NCI-H1092 treated with DMSO at 0.1 percent for 48 hours (cell line): ENCODE results near the gene ZNF22.

Source experiments
- DNase-seq: peaks from one replicate; lab custom pipeline; 2025; lab: John Stamatoyannopoulos, UW

ZNF22 gene

DNA sequence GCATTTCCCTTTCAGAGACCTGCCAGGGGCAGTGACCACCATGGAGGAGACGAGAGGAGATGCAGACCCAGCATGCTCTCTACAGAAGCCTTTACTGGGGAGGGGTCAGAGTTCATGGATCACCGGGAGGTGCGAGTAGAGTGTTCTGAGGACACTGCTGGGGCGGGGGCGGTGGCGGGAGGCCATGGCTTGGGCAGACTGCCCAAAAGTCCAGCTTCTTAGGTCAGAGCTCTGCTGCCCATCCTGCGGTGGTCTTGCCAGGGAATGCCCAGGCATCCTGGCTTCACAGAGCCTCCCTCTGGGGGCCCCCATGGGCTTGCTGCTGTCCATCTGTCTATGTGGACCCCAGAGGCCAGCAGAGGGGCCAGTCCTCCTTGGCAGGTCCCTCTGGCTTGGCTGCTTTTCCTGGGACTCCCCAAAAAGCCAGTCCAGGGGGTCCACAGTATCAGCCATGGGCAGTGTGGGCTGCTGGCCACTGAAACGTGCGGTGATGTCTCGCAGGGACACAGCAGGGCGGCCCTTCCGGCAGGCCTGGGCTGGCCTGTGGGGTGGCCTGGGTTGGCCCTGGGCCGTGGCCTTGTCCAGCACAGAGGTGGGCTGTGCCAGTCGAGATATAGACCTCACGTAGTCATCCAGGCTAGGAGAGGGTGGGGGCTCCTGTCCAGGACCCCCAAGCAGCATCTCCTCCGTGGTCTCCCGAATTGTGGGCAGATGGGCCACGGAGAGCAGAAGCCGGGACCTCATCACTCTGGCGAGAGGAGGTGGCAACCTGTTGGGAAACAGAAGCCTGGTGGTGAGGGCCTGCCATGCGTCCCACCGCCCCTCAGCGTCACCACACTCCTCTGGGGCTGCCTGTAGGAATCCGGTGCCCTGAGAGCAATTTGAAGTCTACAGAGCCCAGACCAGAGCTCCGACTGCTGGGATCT is 23.2 kb upstream of the ZNF22 start:
- DNase-seq: no peak

DNA sequence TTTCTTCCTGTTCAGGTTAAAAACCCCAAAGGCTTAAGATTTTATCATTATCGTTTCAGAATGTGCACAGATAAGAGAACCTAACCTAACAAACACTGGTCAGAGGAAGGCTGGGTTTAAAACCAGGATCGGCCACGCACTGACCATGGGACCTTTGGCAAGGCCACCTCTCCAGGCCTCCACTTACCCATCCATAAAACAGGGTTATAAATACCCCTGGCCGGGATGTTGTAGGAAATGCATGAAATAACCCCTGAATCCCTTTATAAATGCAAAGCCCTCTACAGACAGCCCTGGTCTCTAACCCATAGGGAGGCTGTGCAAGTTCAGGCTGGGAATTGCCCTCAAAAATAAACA is 22.5 kb upstream of the ZNF22 start:
- no peak for DNase-seq

DNA sequence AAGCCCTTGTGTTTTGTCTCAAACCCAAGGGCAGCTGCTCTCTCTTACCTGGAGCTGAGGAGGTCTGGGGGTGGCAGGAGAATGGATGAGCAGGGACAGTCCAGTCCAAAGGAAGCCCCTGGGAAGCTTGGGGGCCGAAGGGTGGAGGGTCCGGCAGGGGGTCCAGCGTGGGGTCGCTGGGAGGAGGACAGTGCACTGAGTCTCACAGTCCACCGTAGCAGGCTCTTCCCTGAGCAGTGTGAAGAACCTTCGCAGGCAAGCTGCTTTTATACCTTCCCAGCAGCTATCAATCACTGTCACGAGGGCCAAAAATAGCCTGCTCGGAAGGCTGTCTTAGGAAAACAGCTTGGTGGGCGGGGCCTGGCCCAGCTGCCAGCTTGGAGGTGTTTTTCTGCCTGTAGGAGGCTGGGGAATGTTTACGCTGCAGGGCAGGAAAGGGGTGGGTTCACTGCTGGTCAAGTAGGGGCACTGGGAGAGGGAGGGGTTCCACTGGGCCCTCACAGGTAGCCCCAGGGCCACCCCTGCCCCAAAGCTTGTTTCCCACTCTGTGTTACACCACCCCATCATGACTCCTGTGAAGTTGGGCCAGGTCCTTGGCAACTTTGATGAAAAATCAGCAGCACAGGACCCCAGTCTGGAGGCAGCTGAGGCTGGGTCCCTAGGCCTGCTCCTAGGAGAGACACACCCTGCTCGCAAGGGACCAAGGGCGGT is 22.0 kb upstream of the ZNF22 start, which contains the start of gene DEPP1:
TSS of gene DEPP1 (minus strand) at position 240 of the 711 bp plus-strand sequence. CDS start 779 bp downstream, outside the sequence.
- DNase-seq: peak; percentile 75

DNA sequence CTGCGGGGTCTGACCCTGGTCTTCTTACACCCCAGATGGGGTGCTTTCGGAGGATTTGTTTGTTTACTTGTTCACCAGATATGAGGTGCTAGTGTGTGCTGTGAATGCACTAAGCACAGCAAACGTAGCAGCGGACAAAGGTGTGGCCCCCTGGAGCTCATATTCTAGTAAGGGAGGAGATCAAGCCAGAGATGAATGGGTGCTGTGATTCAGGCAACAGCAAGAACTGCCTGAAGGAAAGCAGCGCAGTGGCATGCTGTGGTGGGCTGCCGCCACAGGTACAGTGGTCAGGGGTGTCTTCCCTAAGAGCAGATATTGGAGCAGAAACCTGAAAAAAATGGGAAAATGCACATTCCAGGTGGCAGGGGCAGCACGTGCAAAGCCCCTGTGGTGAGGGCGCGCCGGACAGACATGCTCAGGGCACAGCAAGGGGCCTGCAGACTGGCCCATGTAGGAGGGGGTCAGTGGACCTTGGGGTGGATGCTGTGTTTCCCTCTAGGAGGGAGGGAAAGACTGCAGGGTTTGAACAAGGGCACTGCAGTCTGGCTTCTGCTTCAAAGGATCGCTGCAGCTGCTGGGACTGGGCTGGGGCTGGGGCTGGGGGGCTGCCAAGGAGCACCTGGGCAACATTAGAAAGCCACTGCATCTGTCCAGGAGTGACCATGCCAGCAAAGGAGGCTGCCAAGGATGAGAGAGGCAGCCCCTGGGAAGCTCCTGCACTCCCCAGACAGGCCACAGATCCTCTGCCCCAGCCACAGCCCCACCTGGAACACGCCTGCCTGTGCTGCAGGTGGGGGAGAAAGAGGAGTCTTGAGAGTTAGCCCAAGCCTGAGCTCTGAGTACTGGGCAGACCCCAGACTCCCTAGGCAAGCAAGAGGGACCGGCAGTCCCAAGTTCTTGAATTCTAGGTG is 21.2 kb upstream of the ZNF22 start:
- no peak for DNase-seq

DNA sequence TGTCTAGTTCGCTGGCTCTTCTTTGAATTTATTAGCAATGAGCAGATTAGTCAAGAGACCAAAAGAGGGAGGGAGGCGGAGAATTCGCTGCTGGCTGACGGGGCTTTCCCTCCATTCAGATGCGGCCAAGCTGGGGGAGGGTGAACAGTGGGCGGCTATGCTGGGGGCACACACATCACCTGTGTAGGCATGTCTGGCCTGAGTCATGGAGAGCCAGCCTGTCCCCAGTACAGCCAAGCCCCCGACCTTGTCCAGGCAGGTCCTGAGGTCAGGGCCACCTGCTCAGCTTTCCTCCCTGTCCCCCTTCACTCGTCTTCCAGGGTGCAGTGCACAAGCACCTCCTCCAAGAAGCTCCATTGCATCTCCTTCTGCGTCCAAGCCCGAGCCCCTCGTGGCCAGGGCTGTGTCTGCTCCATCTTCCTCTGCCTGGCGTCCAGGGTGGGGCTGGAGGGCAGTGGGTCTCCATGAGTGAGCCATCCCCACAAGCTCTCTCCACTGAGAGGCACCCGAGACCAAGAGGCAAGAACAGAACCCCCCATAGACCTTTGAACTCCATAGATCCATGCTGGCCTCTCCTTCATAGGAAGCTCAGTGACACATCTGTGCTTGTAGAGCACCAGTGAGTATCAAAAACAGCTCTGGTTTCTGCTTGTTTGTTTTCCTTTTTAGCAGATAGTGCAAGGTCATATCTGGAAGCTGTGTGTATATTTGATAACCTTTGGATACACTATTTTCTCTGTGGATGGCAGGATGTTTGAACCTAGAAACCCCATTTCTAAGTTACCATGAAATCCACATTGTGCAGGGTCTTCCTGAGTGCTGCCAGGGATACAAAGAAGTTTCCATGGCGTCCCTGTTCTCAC is 20.2 kb upstream of the ZNF22 start:
- no peak for DNase-seq

DNA sequence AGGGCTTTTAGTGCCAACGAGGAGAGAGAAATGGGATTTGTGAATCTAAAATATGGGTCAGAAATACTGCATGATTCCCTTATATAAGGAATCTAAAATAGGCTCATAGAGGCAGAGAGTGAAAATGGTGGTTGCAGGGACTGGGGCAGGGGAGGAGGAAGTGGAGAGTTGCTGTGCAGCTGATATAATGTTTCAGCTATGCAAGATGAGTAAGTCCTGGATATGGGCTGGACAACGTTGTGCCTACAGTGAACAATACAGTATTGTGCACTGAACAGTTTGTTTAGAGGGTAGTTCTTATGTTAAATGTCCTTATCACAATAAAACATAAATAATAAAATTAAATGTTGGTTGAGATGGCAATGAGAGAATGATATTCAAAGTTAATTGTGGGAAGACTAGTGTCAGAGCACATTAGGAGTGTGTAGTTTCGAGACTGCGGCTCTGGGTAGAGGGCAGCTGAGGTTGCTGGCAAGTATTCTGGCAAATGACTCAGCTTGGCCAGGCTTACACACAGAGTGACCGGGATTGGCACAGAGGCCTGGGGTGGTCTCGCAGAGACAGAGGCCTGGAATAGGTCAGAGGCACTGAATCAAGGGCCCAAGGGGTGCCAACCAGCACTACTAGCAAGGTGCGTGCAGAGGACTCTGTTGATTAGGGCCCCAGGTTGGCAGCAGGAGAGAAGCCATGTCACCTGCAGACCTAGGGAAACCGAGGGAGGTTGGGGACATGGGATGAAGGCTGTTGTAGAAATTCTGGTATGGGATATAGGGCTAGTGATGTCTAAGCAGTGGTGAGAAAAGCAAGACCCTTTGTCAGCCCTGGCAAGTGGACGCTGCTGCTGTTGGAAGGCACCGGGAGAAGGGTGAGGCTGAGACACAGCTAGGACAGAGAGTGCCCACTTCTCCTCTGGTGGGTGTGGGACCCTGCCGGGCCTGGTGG is 19.3 kb upstream of the ZNF22 start:
- no peak for DNase-seq

DNA sequence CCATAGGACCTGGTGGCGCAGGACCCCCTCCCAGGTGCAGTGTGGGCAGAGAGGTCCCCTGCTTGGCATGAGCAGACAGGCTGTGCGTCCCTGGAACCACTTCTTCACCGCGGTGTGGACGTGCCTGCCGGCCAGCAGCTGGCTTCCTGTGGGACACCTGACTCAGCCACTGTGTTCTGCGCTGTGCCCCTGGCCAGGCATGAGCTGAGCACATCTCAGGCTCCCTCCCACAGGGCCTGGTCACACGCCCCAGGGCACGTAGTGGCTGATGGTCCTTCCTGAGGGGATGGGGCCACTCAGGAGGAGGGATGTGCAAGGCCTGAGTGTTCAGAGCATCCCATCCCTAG is 18.6 kb upstream of the ZNF22 start:
- no peak for DNase-seq

DNA sequence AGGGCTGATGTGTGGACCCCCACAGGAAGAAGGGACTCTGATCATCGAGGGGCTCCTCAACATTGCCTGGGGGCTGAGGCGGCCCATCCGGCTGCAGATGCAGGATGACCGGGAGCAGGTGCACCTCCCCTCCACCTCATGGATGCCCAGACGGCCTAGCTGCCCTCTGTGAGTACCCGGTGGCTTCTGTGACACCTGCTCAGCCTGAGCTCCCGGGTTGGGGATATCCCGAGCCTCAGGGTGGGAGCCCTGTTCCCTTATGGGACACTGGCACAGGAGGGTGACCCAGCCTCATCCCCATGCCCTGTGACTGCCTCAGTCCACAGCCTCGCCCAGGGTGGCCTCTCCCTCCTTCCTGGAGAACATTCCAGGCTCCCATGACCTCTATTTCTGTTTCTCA is 18.2 kb upstream of the ZNF22 start:
- no peak for DNase-seq

DNA sequence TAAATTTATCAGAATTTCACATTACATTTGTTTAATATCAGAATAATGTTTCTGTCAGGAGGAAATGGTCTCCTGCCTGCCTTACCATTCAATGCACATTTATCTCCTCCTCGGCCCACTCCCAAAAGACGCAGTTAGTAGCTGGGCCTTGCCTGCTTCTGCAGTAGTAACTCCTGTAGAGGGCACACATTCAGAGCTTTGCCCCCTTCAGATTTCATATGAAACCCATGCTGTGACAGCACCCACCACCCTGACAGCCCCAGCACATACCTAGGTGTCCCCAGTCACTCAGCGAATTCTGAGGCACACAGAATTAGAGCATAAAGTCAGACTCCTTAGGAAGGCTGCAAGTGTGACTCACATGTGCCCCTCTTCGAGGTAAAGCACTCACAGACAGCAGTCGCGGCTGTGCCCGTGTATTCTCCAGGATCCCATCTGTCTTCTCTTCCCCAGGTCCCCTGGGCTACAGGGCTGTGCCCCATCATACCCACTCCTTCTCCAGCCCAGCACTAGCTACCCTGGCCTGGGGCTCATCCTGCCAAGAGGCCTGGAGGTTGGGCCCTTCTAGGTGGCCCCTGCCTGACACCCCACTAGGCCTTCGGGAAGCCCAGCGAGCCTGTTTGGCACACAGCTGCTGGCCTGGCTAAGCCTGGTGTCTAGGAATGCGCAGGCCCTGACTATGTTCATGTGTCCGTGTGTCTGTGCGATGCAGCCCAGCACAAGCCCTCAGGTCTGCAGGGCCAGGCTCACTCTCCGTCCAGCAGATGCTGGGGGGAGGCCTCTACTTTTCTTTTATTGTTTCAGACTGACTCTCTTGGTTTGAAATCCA is 17.4 kb upstream of the ZNF22 start:
- no peak for DNase-seq

DNA sequence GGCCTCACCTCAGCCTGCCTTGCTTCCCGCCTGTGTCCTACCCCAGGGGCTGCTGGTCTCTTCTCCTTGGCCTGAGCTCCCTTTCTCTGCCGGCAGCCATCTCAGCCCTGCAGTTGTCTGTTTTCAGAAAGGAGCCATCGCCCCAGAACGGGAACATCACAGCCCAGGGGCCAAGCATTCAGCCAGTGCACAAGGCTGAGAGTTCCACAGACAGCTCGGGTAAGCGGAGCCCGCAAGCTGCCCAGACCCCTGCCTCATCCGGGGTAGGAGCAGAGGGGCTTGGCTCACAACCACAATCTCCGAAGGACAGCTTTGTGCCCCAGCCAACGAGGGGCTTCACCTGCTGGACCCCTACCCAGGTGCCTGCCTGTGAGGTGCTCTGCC is 16.8 kb upstream of the ZNF22 start:
- no peak for DNase-seq

DNA sequence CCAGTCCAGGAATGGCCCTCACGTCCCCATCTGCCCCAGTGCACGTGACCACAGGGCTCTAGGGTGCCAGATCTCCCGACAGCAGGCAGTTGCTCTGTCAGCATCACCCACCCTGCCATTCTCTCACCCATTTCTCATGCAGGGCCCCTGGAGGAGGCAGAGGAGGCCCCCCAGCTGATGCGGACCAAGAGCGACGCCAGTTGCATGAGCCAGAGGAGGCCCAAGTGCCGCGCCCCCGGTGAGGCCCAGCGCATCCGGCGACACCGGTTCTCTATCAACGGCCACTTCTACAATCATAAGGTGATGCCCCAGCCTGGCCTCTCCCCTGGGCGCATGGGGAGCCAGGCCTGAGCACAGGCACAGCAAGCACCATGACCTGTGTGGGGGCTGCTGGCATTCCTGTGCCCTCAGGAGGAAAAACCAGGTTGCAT is 16.0 kb upstream of the ZNF22 start:
- no peak for DNase-seq

DNA sequence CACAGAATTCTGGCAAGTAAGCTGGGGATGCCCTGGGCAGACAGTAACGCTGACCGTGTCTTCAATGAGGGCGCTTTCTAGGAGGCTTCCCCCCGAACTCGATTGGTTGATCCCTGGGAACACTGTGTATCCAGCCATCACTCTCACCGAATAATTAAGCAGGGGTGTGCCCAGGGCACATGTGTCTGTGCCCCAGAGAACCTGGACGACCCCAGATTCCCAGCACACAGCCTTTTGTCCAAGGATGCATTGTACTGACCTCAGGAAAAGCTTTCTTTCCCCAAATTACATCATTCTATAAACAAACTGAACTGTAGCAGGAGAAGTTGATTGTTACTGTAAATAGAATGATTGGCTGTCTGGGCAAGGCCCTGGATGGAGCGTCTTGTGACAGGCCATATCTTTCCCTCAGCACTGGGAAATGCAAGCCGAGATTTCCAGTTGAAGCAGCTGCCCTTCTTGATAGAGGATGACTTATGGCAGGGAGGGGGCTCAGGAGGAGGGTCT is 15.5 kb upstream of the ZNF22 start:
- DNase-seq: no peak

DNA sequence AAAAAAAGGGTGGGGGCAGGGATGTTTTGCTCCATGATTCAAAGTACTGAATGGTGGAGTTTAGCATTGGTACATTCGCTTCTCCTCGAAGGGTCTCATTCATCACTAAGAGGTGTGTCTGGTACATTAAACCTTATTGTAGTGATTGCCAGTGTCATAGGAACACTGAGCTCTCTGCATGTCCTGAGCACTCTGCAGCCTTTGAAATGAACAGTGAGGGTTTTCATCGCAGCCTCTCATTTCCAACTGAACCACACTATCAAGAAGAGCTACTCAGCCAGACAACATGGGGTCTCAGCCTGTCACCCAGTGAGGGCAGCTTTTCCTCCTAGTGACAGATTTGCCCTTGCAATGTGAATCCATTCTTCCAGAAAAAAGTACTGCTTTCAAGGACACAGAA is 14.5 kb upstream of the ZNF22 start:
- no peak for DNase-seq

DNA sequence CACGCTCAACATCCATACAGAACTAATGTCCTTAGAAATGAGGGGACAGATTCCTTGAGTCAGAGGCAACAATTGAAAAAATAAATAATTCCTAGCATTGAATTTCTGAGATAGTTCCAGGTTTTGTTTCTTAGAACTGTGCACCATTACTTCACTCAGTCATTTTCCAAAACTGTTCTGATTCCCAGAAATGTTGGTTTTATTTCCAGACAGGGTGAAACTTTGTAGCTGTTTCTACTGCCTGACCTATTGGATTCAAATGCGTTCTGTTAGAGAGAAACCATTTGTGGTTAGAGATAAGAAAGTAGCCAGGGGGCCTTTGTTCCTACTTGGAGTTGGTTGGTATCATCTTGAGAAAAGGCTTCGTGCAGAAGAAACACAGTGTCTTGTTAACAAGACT is 14.1 kb upstream of the ZNF22 start:
- DNase-seq: no peak

DNA sequence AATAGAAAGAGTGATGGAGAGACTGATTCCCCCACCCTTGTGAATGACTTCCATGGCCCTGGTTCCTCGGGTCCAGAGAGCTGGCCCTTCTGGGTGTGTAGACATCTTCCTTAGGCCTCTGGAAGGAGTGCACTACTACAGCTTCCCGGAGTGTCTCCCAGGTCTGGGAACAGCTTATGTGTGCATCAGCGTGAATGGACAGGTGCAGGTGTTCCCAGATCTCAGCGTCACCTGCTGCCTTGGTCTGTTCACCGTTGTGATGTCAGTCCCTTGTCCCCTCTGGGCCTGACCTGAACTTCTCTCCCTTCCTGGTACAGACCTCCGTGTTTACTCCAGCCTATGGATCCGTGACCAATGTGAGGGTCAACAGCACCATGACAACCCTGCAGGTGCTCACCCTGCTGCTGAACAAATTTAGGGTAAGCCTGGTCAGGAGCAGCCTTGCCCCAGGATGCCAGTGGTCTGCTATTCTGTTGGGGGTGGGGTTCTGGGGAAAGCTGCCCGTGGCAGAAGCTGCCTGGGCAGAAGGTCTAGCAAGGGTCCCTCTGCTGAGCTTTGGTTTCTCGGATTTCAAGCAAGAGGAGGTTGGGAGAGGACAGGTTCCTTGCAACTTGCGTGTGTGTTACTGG is 11.7 kb upstream of the ZNF22 start:
- no peak for DNase-seq

DNA sequence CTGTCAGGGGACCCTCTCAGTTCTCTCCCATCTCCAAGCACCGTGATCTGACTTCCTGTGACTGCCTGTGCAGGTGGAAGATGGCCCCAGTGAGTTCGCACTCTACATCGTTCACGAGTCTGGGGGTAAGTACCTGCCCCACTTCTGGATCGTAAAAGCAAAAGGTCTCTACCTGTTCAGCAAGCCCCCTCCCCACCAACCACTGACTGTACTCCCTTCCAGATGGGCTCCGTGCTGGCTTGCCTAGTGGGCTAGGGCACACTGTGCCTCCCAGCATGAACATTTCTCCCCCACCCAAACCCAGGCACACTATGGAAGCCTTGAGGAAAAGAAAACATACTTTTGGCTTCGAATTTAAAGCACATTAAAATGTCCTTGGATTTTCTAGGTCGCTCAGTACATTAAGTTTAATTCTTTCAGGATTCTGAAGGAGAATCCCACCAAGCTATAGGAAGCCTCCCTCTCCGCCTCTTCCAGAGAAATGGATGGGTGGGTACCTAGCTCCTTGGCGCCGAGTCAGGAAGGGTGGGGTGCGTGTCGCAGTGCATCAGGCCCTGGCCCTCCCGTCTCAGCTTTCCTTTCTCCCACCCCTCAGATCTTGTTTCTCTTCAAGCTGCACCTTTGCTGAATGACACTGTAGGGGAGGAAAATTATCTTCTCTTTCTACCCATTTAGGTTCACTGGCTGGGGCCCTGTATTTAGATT is 11.0 kb upstream of the ZNF22 start:
- DNase-seq: no peak

DNA sequence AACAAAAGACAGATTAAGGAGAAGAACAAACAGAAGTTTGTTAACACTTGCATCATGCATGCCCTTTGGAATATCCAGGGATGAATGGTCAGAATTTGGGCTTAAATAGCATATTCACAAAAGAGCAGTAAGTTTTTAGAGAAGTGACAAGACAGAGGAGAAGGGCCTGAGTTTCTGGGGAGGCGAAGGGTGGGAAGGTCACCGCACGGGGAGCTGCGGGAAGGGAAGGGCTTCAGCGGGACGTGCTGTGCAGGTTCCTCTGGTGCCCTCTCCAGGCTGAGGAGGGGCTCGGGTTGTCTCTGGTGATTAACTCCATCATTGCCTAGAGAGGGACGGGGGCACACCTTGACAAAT is 10.4 kb upstream of the ZNF22 start:
- DNase-seq: no peak

DNA sequence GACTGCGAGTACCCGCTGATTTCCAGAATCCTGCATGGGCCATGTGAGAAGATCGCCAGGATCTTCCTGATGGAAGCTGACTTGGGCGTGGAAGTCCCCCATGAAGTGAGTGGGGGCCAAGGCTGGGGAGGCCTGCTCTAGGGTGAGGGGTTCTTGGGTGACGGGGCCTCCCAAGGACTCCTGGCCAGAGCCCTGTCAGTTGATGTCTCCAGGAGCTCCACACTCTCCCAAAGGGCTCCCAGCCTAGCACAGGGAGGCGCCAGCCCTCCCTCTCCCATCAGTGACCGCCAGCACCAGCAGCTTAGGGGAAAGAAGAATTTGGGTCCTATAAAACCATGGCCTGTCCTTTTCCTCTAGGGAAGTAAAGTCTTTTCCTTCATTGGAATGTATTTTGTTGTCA is 9.8 kb upstream of the ZNF22 start:
- no peak for DNase-seq
